Adrenal gland (tissue), 12 donors: ENCODE results near the gene SPDYC. TPM values are rescaled to one million over a fixed set of nuclear protein-coding genes. Genes with fewer than 3 reads are reported as not detected.
A peak's percentile ranks its signal among the peaks of the same experiment; 100 is the strongest.

Experiments
- DNase-seq, 7 donors: peaks; one replicate each; pipeline ENCODE4 v3.0.0-alpha.2; 2019 to 2020
- H3K27ac ChIP-seq, 5 donors: fragments of 200-600 bp; sonication (generic) in 4 of 5; 1 replicate in 3 of 5; 2 replicates in 2 of 5; pipeline versions ENCODE4 v1.5.1 to v1.8.0; 2016 to 2020; ENCODE audit warnings: mild to moderate bottlenecking in 1 of 5
- H3K27me3 ChIP-seq: fragments of 200-600 bp; 2 replicates; pipeline ENCODE4 v1.8.0; 2021
- H3K36me3 ChIP-seq, 2 donors: fragments of 200-600 bp; replicated peaks in 1 of 2; 1 replicate in 1 of 2; 2 replicates in 1 of 2; pipeline versions ENCODE4 v1.5.1 to v1.8.0; 2018 to 2022
- H3K4me1 ChIP-seq, 2 donors: fragments of 200-600 bp; replicated peaks in 1 of 2; 1 replicate in 1 of 2; 2 replicates in 1 of 2; pipeline versions ENCODE4 v1.5.1 to v1.8.0; 2018 to 2021
- H3K4me3 ChIP-seq, 4 donors: fragments of 200-600 bp; sonication (generic) in 3 of 4; one replicate each; pipeline ENCODE4 v1.5.1; 2016 to 2018
- H3K9me3 ChIP-seq, 3 donors: fragments of 200-600 bp; sonication (generic) in 1 of 3; replicated peaks in 1 of 3; 1 replicate in 2 of 3; 2 replicates in 1 of 3; pipeline versions ENCODE4 v1.5.1 to v1.8.0; 2016 to 2021
- CTCF ChIP-seq, 6 experiments: fragments of 450-650 bp in 4 of 6; fragments of 200-600 bp in 2 of 6; sonication (generic) in 1 of 6; IDR thresholded peaks; 1 replicate in 5 of 6; 2 replicates in 1 of 6; pipeline versions ENCODE4 v1.5.1 to v1.8.0; 2016 to 2021; ENCODE audit warnings: antibody characterized with exemption in 6 of 6, mild to moderate bottlenecking in 2 of 6, moderate library complexity in 1 of 6
- POLR2A ChIP-seq, 2 donors: fragments of 450-650 bp; IDR thresholded peaks; one replicate each; pipeline ENCODE4 v1.6.1; 2017; ENCODE audit warnings: antibody characterized with exemption in 2 of 2, mild to moderate bottlenecking in 2 of 2, moderate library complexity in 1 of 2
- WGBS, 4 donors: extraction: QIAGEN DNeasy Blood & Tissue Kit in 2 of 4; methylation state at CpG; one replicate each; pipeline versions ENCODE4 v1.1.5 to v1.1.7; 2013 to 2017; 5-methylcytosine and 5-hydroxymethylcytosine counted together
- intact Hi-C, 2 donors: fragments of 100-400 bp; cut with DNase I; formaldehyde crosslinking; loops; one replicate each; pipeline versions ENCODE4 v1.14.1 to v1.15.0; 2022 to 2023
- polyA plus RNA-seq, 3 donors: library from polyadenylated mRNA; stranded (reverse); fragments of 200-250 nt in 2 of 3; fragments of 350-450 nt in 1 of 3; fragmentation: Illumina TruSeq in 1 of 3; extraction: RNeasy Lipid Tissue Mini Kit (QIAGEN cat#74804) in 1 of 3; gene quantifications; one replicate each; pipeline ENCODE4 v1.2.3, GENCODE V29; 2013 to 2014
- total RNA-seq, 9 donors: library from RNA; depleted of rRNA in 4 of 9; stranded (reverse); fragments of >200 nt in 4 of 9; fragments of 120-200 nt in 1 of 9; fragmentation: NEBNext Ultra II Directional in 1 of 9; extraction: Animal tissue kit (Norgen Biotek cat#: 25700) in 1 of 9; gene quantifications; one replicate each; pipeline versions ENCODE4 v1.1.0 to v1.2.4, GENCODE V29; 2013 to 2023
- donor health status: healthy with polysubstance abuse.
- donor health status: Bipolar disorder and iron deficiency.
- donor health status: DM: yes; HTN: yes; CAD: no.
- donor health status: DM: no; HTN: no; CAD: no.
- donor health status: DM: no; HTN: no; CAD: no.
- donor health status: DM: yes; HTN: yes; CAD: no.

Gene SPDYC
- total and polyA plus RNA-seq, 12 donors, result 0.10 TPM; not detected in 11

- DNase-seq, result peak in 5 of 7 donors; percentile 8 to 51 (median 13)
- Histone ChIP-seq H3K9me3 (no peaks in the 10 kb centered on the region), H3K4me3 (no peak overlapping the region), H3K36me3 (peaks cover 0 to 66% of the 10 kb centered on the region in 2 donors), H3K27me3 (no peaks in the 10 kb centered on the region), H3K27ac (peak overlapping the region in 2 of 5 donors; percentile 6 to 94), H3K4me1 (peaks cover 16 to 30% of the 10 kb centered on the region in 2 donors)
- WGBS, 4 donors, result 87 to 93% (median 92%) methylated on average over 4 to 5 of the region's 5 CpGs
- intact Hi-C loops, result no loop called here
- TF ChIP-seq POLR2A (IDR thresholded peaks at IDR 0.05), result no peak
- no peak for TF ChIP-seq CTCF (IDR thresholded peaks at IDR 0.05)
Measured at GRCh38 chr11:65124480-65125196, 45.4 kb upstream of the SPDYC start.

- intact Hi-C loops, result no loop called here
- 83 to 87% (median 86%) methylated on average over 9 to 12 of the region's 12 CpGs for WGBS, 4 donors
- peaks cover 0 to 66% of the 10 kb centered on the region in 2 donors for H3K36me3 ChIP-seq
- peak in 4 of 7 donors; percentile 4 to 51 (median 13) for DNase-seq
- H3K27ac ChIP-seq, result no peak overlapping the region
- H3K4me3 ChIP-seq, result no peak overlapping the region
- no peaks in the 10 kb centered on the region for H3K27me3 ChIP-seq
- no peaks in the 10 kb centered on the region for H3K9me3 ChIP-seq
- H3K4me1 ChIP-seq, result peaks cover 16 to 30% of the 10 kb centered on the region in 2 donors
- TF ChIP-seq POLR2A (IDR thresholded peaks at IDR 0.05), result no peak
- TF ChIP-seq CTCF (IDR thresholded peaks at IDR 0.05), result no peak
Measured at GRCh38 chr11:65125197-65126056, 44.6 kb upstream of the SPDYC start.

- DNase-seq, result peak in 4 of 7 donors; percentile 6 to 50 (median 17)
- WGBS, 4 donors, result 76 to 87% (median 80%) methylated on average over 6 of the region's 6 CpGs
- no peak overlapping the region for H3K4me3 ChIP-seq
- TF ChIP-seq POLR2A (IDR thresholded peaks at IDR 0.05) (no peak), CTCF (IDR thresholded peaks at IDR 0.05) (no peak)
- no peaks in the 10 kb centered on the region for H3K9me3 ChIP-seq
- H3K27ac ChIP-seq, result no peak overlapping the region
- H3K27me3 ChIP-seq, result no peaks in the 10 kb centered on the region
- H3K36me3 ChIP-seq, result peaks cover 0 to 75% of the 10 kb centered on the region in 2 donors
- peaks cover 10 to 21% of the 10 kb centered on the region in 2 donors for H3K4me1 ChIP-seq
- intact Hi-C loops, result no loop called here
Measured at GRCh38 chr11:65126624-65127274, 43.3 kb upstream of the SPDYC start.
